AML-193 (cell line): Measurements from ENCODE around the gene C10orf95.

Experiments used
- DNase-seq, 2 experiments: peaks; one replicate each; lab custom pipeline; 2025; lab: John Stamatoyannopoulos, UW

Gene C10orf95

DNA sequence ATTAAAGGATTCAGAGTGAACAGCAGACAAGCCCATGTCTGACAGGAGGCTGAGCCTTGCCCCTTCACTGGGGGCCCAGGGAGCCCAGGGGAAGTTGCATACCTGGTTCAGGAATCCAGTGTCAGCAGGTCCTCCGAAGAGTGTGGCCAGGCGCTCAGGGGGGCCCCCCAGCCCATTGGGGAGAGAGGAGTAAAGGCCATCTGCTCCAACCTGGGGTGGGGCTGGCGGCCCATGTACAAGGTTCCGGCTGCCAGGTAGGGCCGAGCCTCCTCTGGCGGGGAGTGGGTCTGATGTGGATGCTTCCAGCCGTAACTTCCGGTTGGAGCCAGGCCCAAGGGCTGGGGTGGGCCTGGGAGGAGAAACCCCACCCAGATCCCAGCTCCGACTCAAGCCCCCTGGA is 35.1 kb downstream of the C10orf95 start:
- no peak for DNase-seq

DNA sequence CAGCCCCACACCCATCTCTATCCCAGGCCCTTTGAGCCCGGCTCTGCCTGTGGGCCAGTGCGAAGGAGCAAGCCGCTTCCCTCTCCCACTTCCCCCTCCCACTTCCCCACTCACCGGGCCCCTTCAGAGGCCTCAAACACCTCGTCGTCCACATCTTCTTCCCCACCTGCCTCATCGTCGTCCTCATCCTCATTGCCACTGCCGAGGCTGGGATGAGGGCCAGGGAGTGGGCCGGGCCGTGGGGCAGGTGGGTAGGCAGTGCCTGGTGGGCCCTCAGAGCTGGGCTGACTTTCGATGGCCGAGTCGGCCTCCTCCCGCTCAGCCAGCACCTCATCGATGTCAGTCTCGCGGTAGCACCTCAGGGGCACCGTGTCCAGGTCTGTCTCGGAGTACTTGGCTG is 36.6 kb downstream of the C10orf95 start:
- no peak for DNase-seq

DNA sequence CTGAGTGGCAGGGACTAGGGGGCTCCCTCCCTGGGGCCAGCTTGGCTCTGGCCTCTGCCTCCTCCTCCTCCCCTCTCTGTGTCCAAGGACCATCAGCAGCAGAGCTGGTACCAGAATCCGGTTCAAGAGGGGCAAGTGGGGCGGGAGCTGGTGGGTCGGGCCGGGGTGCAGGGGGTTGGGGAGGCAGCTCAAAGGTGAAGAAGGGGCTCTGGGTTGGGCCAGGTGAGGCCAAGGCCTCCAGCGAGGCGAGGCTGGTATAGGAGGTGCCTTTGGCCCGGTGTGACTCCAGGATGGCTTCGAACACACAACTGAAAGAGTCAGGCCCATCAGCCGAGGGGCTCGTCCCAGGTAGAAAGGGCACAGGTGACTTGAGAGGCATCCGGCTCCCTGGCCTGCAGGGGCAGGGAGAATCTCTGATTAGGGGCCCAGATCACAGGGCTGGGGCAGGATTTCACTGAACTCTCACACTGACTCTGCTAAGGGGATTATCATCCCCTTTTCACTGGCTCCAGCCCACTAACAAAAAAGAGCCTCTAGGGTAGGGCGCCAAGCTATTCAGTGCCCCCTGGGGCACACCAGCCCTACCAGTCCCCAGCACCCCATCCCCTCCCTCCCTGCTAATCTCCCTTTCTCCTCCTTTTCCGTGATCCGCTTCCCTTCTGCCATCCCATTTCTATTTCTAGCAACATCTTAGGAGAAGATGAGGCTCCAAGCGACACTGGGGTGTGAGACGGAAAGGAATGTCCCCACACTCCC is 37.4 kb downstream of the C10orf95 start:
- no peak for DNase-seq

DNA sequence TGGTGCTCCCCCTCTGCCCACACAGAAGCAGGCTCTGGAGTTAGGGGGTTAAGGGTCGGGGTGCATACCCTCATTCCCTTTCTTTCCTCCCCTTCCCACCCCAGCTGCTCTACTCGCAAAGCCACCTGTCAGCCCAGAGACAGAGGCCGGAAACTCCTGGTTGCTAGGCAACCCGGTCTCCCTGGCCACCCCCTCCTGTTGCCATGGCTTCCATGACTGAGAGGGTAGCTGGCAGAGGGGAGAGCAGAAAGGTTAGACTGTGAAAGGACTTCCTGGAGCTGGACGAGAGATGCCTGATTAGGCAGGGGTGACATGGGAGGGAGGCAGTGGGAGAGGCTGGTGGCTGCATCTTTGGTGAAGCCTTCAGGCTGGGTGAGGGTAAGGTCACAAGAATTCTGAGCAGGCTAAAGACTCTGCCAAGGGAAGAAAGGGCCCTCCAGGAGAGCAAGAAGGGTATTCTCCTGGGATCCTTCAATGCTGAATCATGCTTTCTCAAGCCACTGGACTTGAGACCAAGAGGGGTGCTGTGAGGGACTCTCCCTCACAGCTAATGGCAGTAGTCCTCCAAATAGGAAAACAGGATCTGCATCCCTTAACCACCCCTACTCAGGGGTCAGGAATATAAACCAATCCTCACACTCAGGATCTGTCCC is 38.2 kb downstream of the C10orf95 start:
- DNase-seq = no peak

DNA sequence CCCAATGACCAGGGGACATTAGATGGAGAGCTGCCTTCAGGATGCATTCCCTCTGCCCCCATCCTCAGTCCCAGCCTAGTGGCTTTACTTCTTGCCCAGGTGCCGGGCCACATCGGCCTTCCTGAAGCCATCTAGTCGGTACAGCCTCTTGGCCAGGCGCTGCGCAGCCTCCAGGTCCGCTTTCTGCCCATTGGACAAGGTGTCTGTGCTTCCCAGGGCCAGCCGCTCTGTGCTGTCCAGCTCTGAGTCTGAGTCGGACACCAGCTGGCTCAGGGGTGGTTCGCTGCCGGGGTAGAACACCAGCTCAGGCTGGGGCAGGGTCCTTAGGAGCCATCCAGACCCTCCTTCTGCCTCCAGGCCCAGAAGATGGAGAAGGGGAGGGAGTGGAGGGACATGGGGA is 39.0 kb downstream of the C10orf95 start:
- no peak for DNase-seq

DNA sequence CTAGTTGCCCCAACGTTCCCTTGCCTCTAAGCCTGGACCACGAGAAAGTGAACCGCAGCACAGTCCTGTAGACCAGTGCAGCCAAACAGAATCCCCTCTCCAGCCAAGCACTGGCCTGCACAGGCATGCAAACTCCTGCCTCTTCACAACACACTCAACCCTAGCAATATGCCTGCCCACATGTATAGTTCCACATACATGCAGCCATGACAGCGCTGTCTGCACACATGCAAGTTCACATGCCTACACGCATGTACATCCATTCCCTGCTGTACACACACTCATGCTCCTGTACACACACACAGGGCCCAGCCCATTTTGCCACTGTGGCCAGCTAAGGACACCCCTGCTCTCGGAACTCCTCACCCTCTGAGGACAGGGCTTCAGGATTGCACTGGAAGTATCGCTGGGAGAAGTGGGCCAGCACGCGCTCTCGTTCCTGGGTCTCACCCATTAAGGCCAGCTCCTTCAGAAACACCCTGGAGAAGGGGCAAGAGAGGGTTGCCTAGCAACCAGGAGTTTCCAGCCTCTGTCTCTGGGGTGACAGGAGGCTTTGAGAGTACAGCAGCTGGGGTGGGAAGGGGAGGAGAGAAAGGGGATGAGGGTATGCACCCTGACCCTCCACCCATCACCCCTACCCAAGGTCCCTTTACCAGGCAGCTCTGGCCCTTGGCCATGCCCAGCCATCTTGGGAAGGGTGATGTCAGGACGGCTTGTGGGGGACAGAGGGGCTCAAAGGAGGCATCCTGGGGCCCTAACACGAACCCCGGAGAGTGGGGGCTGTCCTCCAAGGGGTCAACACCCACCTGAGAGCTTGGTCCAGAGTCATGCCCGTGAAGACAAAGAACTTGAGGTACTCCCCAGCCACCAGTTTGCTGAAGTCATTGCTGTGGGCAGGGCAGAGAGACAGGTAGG is 39.7 kb downstream of the C10orf95 start:
- no peak for DNase-seq

DNA sequence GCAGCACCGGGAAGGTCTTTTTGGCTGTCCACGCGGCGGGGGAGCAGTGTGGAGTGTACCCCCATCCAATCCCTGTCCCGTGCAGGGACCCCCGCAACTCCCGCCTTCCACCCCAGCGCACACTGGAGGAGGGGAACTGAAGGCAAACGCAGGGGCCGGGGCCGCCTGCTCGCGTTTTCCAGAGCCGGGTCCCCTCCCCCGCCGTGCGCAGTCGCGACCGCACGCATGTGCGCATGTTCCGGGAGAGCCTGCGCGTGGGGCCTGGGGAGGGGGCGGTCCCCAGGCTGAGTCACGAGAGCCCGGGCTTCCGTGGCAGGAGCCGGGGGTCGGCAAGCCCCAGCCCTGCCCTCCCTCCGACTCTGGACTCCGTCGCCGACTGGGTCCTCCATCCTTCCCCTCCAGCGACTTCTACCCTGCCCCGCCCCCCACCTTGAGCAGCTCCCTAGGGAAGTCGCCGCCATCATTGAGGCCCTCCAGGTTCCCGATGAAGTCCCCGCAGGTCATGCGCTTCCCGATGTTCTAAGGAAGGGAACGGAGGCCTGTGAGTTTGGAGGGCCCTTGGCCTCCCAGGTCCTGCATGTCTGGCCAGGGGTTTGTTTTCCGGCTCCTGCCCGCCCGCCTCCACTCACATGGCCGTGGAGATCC is 40.8 kb downstream of the C10orf95 start:
- DNase-seq = no peak

DNA sequence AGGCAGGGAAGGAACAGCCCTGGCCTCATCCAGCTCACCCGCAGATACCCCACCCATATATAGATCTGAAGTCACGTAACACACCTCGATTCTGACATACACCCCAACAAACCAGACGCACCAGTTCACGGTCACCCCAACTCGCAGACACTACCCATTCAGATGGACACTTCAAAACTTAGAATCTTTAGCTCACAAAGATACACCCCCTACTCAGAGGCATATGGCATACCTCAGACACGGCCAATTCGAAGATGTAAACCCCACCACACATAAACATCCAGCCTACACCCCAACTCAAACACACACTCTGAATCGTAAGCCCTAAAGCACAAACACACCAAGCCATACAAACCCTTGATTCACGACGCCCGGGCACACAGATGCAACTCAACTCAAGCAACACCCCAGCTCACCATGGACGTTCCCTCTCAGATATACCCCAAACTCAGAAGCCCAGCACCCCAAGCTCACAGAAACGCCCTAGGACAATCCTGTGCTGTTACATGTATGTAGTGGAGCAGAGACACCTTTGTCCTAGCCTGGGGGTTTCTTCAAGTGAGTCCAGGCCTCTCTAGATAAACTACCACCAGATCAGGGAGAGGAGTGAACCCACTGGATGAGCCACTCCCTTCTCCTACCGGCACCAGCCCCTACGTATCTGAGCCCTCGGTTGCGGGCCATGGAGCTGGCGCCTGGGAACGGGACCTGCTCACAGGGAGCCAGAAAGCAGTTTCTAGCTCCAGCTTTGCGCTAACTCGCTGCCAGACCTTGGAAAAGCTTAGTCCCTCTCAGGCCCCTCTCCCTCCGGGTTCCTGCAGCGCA is 41.5 kb downstream of the C10orf95 start:
- no peak for DNase-seq

DNA sequence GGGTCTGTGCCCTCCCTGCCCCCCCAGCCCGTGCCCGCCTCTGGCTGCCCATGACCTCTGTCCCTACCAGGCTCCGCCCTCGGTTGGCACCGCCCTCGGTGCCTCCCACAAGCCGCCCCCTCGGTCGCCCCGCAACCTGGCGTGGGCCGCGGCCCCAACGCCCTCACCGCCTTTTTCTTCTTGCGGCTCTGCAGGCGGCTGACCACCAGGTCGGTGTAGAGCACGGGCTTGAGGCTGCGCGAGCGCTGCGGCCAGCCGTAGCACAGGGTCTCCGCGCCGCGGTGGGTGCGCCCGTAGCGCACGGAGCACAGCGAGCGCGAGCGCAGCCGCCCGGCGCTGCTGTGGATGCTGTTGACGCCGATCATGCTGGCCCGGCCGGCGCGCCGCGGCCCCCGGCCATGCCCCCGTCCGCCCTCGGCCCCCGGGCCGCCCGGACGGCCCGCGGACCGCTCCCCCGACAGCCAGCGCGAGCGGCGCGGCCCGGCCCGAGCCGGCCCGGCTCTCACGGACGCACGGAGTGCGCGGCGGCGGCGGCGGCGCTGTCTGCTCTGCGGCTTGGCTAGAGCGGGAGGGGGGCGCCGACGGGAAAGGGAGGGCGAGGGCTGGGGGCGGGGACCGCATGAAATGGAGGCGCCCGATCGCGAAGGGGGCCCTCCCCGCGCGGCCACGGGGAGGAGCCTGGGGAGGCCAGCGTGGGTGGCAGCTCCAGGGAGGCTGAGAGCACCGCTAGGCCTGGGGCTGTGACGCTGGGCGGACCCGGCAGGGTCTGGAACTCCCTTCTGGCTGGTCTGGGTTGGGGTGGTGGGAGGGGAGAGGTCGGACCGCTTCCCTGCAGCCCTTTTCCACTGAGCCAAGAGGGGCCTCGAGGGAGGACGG is 42.4 kb downstream of the C10orf95 start:
- no peak for DNase-seq

DNA sequence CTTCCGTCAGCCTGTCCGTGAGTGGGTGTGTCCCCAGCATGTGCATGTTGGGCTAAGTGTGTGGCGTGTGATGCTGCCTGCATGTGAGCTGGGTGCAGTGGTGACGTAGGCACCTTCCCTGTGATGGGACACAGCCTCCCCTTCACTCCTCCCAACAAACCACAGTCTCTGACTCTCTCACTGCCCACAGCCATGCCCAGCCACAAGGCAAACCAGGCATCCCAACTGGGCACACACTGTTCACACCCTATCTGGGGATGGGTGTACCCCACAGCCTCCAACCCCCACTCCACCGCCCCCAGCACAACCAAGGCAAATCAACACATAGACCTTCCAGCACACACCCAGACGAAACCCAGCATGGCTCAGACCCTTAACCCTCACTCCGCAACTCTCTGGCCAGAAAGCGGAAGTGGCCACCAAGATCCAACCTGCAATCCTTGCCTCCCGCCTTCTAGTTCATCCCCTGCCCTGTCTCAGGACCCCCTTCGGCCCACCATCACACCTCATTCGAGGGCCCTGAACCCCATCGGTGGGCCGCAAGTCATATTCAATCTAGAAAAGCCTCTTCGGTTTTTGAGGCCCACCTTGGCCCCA is 43.1 kb downstream of the C10orf95 start:
- no peak for DNase-seq

DNA sequence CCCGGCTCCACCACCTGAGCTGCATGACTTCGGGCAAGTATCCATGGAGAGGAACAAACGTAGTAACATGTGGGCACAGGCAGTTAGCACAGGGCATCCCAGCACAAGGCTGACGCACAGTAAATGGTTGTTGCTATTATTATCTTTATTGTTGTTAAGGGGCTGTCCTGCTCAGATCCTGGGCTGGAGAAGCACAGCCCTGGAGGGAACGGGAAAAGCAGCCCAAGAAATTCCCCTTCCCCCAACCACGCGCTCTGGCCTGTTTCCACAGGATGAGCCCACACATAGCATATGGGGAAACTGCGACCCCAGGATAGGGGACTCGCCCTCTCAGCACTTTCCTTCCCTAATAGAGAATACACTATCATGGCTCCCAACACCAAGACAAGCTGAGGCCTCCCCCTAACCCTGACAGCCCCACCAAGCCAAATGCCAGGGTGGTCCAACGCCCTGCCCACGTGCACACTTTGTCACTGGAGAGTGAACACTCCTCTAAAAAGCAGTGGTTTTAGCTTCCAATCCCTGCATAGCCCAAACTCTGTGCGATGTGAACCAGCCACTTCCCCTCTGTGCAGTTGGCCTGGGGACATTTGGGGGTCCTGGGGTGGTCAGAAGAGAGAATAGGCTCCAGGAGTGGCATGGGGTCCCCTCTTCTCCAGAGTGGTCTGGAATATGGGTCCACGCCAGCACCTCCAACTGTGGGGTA is 43.8 kb downstream of the C10orf95 start:
- DNase-seq = no peak

DNA sequence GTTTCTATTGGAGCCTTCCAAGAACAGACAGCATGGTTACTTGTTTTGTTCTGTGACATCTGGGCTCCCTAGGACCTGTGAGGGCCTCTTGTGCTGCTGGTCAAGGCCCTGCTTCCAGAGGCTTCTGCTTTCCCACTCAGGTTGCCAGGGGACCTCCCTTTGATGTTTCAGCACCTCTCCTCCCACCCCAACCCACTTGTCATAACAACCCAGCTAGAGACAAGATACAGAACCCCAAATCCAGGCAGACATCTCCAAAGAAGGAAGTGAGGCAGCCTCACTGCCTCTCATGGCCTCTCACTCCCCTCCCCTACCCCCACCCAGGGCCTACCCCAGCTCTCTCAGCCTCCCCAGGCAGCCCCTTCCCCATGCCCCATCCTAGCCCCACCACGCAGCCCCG is 44.5 kb downstream of the C10orf95 start:
- DNase-seq = no peak

DNA sequence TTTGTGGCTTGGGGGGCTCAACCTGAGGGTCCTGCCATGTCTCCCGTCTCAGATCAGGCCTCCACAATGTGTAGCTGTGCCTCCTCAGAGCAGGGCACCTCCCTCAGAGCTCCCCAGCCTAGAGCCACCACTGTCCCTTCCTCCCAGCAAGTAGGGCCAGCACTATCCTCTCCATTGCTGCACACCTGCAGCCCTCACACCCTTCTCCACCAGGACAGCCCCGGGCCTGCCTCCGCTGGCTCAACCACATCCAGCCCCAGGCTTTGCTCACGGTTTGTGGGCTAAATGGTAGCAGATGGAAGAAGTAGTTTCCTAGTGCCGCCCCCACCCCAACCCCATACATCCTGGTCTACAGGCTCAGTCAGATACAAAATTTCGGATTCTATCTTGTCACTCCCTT is 45.7 kb downstream of the C10orf95 start:
- no peak for DNase-seq

DNA sequence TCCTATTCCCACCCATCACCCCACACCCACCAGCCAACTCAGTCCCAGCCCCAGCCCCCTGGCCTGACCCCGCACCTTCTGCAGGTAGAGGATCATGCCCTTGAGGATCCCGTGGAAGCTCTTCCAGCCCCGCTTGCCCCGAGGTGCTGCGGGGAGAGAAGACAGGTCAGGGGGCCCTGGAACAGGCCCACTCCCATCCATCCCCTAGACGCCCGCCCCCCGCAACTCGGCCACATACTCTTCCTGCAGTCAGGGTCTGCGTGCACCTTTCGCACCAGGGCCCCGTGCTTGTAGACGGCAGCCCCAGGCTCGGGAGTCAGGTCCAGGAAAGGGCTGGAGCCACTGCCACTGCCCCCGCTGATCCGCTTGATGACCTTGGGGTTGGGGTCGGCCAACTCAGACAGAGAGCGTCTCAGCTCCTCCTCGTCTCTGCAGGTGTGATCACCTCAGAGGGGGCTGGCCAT is 46.2 kb downstream of the C10orf95 start:
- no peak for DNase-seq

DNA sequence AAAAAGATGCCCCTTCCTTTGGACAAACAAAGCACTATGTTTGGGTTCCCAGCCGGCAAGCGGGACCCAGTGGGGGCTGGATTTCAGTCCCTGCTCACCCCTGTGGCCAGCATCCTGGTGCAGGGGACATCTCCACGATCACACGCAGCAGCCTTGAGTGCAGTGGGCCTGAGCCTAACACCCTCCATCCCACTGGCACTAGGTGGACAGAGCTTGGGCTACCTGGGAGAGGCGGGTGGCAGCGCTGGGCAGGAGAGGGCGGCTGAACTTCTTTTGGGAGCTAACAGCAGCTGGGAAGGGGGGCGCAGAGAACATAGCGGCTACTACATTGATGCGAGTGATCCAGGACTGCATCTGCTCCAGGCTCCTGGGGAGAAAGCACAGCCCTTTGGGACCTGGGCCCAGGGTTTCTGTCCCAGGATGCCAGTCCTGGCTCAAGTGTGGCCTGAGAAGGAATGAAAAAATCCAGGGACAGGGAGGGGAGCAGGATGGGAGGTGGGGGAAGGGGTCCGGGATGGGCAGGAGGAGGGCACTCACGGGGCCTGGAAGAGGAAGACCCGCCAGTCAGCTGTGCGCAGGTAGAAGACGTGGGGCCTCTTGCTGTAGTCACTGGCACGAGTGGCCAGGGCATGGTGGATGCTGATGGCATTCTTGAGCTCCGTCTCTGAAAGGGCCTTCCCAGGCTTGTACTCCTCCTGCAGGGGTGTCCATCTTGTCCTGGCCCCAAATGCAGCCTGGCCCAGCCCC is 46.8 kb downstream of the C10orf95 start:
- DNase-seq = no peak

DNA sequence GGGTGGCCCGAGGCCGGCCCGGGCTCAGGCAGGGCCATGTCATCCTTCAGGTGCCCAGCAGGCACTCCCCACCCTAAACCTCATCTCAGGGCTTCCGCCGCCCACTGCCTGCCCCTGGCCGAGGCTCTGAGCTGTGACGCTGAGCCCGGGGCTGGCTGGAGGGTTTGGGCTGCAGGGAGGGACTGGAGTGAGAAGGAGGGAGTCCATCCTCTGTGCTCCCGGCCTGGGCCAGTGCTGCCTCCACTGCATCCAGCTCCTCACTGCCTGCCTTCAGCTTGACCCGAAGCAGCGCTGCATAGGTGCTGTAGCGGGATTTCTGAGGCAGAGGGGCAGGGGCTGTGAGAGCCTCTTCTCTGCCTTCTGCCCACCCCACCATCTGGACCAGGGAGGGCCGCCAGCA is 48.2 kb downstream of the C10orf95 start:
- DNase-seq = no peak

DNA sequence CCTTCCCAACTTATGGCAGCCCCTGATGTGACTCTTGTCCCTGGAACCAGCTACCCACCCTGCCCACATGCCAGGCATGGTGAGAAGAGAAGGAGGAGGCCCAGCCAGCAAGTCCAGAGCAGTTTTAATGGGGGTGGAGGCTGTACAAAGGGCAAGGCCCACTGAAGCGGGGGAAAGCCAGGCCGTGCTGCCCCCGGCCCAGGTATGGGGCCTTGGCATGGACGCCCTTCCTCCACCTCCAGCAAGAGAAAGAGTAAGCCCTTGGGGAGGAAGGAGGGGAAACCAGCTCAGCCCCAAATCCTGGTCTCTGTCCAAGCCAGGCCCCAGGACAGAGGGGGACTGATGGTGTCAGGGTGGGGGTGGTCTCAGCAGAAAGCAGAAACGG is 48.8 kb downstream of the C10orf95 start:
- DNase-seq = no peak

DNA sequence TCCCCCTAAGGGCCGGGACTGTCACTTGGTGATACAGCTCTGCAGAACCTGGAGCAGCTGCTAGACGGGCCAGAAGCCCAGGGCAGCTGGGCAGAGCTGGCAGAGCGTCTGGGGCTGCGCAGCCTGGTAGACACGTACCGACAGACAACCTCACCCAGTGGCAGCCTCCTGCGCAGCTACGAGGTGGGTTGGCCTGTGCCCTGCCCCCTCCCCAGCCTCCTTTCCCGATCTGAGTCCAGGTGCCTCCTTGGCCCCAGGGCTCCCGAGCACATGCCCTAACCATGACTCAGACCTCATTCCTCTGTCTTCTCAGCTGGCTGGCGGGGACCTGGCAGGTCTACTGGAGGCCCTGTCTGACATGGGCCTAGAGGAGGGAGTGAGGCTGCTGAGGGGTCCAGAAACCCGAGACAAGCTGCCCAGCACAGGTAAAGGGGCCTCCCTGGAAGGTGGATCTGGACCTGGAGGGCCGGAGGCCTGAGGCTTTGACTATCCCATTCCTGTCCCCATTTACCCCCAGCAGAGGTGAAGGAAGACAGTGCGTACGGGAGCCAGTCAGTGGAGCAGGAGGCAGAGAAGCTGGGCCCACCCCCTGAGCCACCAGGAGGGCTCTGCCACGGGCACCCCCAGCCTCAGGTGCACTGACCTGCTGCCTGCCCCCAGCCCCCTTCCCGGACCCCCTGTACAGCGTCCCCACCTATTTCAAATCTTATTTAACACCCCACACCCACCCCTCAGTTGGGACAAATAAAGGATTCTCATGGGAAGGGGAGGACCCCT is 49.4 kb downstream of the C10orf95 start:
- DNase-seq = no peak
